Activated CD8-positive, alpha-beta memory T cell treated with anti-CD3 and anti-CD28 coated beads, Interleukin-2, amount 50 U/mL, for 1 hour (primary cell): ENCODE data around the gene DPH2.
A peak's percentile ranks its signal among the peaks of the same experiment; 100 is the strongest.

ENCODE experiments used
- DNase-seq: peaks from one replicate; pipeline ENCODE4 v3.0.0-alpha.2; 2020; ENCODE audit errors: extremely low read depth

The DPH2 gene

GRCh38 chr1:43969416-43969745 lies 429 bp upstream of the DPH2 start:
- no peak for DNase-seq

- no peak for DNase-seq
These were observed 692 bp downstream of the DPH2 start for GRCh38 chr1:43970502-43970901.

DNA sequence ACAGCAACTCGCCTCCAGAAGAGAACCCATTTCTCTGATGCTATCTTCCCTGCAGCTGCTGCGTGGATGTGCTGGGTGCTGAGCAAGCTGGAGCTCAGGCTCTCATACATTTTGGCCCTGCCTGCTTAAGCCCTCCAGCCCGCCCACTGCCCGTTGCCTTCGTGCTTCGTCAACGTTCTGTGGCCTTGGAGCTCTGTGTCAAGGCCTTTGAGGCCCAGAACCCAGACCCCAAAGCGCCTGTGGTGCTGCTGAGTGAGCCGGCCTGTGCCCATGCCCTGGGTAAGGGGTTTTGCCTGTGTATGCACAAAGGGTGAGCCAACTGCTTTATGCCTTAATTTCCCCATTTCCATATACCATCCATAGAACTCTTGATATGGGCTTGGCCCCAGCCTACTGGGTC lies 1.1 kb downstream of the DPH2 start:
- DNase-seq, result no peak

- no peak for DNase-seq
These were observed 1.6 kb downstream of the DPH2 start for GRCh38 chr1:43971336-43971980.

DNA sequence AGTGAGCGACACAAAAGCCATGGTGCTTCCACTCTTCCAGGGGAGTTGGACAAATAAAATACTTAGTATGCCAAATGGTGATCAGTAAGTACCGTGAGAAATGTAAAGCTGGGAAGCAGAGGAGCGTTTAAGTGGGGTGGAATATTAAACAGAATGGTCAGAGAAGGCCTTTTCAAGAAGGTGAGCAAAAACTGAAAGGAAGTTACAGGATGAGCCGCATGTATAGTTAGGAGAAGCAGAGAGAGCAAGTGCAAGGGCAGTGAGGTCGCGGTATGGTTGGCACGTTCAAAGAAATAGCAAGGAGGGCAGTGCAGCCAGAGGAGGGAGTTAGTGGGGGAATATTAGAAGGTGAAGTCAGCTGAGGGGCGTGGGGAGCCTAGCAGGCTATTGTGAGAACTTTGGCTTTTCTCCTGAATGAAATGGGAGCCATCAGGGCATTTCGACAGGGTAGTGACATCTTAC lies 4.2 kb downstream of the DPH2 start:
- no peak for DNase-seq

DNA sequence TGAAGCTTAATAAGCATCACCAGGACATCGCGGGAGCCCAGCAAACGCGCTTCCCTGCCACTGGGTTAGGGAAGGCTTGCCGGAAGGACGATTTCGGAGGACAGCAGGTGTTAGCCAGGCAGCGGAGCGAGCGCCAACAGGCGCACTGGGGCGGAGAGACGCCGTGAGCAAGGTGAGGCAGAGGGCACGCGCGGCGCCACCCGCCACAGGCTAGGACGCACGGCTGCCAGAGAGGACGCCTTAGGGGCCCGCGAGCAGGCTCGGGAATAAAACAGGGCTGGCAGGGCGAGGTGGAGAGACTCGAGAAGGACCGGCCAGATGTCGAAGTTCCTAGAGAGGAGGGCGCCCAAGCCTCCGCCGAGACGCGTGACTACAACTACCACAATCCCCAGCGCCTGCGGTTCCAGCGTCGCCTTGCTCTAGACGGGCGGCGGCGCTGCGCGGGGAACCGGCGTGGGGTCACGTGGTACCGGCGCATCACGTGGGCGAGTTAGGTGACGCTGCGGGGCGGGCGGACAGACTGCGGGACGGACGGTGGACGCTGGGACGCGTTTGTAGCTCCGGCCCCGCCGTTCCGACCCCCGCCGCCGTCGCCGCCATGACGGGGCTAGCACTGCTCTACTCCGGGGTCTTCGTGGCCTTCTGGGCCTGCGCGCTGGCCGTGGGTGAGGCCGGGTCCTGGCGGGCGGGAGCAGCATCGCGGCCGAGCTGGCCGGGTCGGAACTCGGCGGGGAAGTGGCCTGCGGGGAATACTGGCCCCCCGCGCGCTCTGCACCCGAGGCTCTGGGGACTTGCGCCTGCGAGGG lies 4.8 kb downstream of the DPH2 start, which contains the start of gene ATP6V0B:
Gene ATP6V0B (plus strand): TSS at position 518 of the 806 bp plus-strand sequence. CDS start 81 bp downstream, at position 599.
- peak; percentile 78 for DNase-seq

DNA sequence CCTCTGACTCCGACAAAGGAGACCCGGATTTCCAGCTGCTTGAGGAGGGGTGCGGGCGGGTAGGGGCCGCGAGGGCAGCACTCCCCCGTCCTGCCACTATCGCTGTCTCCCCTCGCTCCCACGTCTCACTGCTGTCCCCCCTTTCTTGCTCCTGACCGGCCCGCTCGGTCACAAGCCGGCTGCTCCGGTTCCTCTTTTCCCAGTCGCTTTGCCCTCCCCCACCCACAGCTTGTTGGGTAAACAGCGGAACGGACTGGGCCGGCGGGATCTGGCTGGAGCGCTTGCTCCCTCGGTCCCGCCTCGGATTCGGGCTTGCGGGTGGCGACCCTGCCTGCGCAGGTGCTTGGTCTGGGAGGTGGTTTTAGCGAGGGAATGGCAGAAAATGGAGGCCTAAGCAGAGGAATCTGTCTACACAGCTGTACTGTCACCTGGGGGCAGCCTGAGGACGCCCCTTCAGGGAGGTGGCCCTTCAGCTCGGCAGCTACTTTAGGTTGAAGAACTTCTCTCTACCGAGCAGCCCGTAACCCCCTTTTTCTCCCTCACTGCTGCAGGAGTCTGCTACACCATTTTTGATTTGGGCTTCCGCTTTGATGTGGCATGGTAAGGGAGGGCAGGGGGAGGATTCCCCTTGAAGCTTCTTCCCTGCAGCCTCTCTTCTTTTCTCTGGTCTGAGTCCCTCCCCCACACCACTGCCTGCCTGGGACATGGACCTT lies 5.6 kb downstream of the DPH2 start:
- DNase-seq, result no peak

DNA sequence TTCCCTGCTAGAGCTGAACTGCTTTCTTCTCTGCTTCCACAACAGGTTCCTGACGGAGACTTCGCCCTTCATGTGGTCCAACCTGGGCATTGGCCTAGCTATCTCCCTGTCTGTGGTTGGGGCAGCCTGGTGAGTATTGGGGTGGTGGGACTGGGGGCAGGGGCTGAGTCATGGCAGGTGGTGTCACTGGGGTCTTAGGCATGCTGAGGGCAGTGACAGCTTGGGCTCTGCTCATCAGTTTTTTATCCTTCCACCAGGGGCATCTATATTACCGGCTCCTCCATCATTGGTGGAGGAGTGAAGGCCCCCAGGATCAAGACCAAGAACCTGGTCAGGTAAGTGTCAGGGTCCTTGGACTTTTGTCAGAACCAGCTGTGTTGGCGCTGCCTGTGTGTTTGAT lies 6.2 kb downstream of the DPH2 start:
- no peak for DNase-seq

- no peak for DNase-seq
These were observed 7.1 kb downstream of the DPH2 start for GRCh38 chr1:43976890-43977289.

DNA sequence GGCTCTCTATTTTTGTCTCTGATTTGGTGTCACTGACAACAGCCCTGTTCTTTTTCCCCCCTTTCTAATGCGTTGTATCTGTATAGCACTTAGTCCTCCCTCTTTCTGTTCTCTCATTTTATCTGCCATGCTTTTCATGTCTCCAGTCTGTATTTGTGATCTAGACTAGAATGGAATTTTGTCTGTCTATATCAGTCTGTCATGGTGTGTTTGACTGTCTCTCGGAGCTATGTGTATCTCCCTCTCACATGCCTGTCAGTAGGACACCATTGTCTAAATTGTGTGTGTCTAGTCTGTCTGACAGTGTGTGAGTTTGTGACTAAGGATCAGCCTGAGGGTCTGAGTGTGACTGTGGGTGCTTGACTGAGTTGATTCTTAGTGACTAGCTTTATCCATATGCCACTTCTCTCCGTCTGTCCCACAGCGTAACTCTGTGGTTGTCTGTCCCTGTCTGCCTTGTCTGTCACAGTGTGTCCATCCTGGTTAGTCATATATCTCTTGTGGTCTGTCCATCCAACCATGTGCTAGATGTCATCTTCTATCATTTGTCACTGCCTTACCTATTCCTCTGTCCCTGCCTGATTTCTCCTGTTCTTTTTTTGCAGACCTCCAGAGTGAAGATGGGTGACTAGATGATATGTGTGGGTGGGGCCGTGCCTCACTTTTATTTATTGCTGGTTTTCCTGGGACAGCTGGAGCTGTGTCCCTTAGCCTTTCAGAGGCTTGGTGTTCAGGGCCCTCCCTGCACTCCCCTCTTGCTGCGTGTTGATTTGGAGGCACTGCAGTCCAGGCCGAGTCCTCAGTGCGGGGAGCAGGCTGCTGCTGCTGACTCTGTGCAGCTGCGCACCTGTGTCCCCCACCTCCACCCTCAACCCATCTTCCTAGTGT lies 7.8 kb downstream of the DPH2 start:
- no peak for DNase-seq

DNA sequence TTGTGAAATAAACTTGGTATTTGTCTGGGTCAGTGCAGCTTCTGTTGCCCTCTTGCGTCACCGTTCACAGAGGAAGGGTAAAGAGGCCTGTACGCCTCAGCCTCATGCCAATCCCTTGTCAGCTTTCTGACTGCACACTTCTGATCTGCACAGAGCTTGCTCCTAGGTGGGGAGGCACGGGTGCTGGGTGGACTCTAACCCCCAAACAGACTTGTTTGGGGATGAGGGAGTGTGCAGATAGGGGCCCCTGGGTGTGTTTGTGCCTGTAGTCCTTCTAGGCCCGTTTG lies 8.4 kb downstream of the DPH2 start:
- DNase-seq, result no peak

DNA sequence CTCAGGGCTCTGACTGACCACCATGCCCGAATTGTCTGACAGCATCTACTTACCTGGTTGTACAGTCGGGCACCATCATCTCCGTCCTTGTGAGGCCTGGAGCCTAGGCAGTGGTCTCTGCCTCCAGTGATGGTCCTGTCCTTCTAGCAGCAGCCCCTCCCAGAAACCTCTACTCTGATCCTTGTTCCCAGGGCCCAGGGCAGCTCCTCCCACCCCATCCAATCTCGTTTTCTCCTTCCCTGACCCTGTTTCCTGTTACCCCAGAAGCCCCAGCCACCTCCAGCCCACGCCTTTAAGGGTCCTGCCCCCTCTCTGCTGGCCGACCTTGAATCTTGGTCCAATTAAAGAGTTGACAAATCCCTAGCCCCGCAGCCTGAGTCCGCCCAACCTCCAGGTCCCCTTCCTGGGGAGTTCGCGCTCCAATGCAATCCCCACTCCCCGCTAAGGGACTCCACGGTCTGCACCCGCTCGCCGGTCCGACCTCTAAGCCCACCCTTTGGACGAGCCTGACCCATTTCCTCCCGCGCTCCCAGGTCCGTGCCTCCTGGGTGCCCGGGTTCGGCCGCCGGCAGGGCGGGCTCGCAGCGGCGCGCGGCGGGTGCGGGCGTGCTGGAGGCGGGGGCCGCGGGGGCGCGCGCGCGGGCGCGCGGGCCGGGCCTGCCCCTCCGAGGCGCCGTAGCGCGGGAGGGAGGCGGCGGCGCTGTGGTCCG lies 8.9 kb downstream of the DPH2 start, which contains the start of gene B4GALT2:
Gene B4GALT2 (plus strand): TSS at position 660 of the 710 bp plus-strand sequence. CDS start 1,951 bp downstream, outside the sequence.
- no peak for DNase-seq

- no peak for DNase-seq
These were observed 9.4 kb downstream of the DPH2 start for GRCh38 chr1:43979261-43979527.

GRCh38 chr1:43979528-43980254 lies 9.9 kb downstream of the DPH2 start:
- DNase-seq, result no peak

- no peak for DNase-seq
These were observed 10.7 kb downstream of the DPH2 start for GRCh38 chr1:43980255-43981134.

DNA sequence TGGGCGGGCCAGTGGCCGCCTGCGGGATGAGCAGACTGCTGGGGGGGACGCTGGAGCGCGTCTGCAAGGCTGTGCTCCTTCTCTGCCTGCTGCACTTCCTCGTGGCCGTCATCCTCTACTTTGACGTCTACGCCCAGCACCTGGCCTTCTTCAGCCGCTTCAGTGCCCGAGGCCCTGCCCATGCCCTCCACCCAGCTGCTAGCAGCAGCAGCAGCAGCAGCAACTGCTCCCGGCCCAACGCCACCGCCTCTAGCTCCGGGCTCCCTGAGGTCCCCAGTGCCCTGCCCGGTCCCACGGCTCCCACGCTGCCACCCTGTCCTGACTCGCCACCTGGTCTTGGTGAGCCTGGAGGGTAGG lies 11.3 kb downstream of the DPH2 start:
- no peak for DNase-seq

DNA sequence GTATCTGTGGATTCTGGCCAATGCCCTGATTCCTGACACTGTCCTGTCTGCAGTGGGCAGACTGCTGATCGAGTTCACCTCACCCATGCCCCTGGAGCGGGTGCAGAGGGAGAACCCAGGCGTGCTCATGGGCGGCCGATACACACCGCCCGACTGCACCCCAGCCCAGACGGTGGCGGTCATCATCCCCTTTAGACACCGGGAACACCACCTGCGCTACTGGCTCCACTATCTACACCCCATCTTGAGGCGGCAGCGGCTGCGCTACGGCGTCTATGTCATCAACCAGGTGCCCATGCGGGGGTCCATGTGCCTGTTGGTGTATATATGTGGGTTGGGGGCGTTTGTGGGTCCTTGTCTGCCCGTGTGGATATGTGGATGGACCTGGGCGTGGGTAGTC lies 11.8 kb downstream of the DPH2 start:
- no peak for DNase-seq

DNA sequence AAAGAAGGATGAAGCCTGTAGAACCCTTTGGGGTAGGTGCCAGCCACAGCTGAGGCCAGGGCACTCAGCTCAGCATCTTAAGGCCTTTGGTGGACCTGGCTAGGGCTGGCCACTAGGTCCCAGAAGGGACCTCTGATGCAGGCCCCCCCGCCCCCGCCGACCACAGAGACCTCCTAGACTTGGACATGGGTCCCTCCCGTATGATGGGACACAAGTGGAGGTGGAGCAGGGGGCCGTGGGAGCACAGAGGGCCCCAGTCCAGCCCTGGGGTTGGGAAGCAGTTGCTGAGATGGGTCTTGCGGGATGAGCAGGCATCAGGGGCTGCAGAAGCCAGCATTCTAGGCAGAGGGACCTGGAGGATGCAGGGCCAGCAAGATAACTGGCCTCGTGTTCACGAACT lies 12.4 kb downstream of the DPH2 start:
- no peak for DNase-seq

DNA sequence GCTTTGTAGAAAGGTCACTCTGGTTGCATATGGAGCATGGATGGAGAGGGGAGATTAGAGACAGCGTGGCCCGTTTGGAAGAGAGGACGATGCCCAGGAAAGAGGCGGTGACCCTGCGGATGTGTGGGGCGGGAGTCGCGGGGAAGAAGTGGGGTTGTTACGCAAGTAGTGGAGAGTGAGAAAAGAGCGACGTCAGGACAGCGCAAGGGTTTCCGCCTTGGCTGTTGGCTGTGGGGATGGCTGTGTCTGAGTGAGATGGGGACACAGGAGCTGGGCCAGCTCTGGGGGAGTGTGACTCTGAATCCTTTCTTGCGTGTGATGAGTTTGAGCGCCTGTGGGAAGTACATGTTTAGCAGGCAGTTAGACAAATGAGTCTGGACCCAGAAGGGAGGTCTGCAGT lies 13.0 kb downstream of the DPH2 start:
- DNase-seq, result no peak
